ENCODE data around the gene SLC38A2.

DNA sequence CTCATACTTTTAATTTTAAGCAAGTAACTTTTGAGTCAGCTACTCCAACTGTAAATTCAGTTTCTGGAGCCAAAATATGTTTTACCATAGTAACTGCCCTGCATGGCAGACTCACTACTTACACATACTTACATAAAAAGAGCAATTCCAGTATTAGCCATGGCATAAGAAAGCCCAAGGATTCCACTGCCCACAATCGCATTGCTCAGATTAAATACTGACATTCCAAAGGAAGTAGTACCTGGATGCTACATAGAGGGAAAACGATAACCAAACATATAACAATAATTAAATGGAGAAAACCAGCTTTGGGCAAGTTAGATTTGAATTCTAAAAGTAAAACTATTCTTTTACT lies 2.2 kb downstream of the SLC38A2 start:
- TF ChIP-seq CTCF (IDR thresholded peaks at IDR 0.05) = no peak
- no peak for TF ChIP-seq POLR2A (IDR thresholded peaks at IDR 0.05)

All from tibial nerve (tissue), 3 donors.